ENCODE data around the gene CRACR2A. TPM values are rescaled to one million over a fixed set of nuclear protein-coding genes. Genes with fewer than 3 reads are reported as not detected.

CRACR2A gene
- polyA plus RNA-seq, 1 donor, result 1.3 TPM

- no peak for DNase-seq (ENCODE audit: low read depth)
Measured at GRCh38 chr12:3684449-3685051, 68.4 kb downstream of the CRACR2A start.

GRCh38 chr12:3683670-3684069, 69.2 kb downstream of the CRACR2A start:
- DNase-seq (ENCODE audit: low read depth), result no peak

- no peak for DNase-seq (ENCODE audit: low read depth)
Measured at GRCh38 chr12:3681595-3682061, 71.3 kb downstream of the CRACR2A start.

GRCh38 chr12:3680919-3681594, 71.9 kb downstream of the CRACR2A start:
- no peak for DNase-seq (ENCODE audit: low read depth)

GRCh38 chr12:3679831-3680230, 73.1 kb downstream of the CRACR2A start:
- no peak for DNase-seq (ENCODE audit: low read depth)

- DNase-seq (ENCODE audit: low read depth), result no peak
Measured at GRCh38 chr12:3677609-3678008, 75.3 kb downstream of the CRACR2A start.

GRCh38 chr12:3673981-3674708, 78.8 kb downstream of the CRACR2A start:
- DNase-seq (ENCODE audit: low read depth), result no peak

- DNase-seq (ENCODE audit: low read depth), result no peak
Measured at GRCh38 chr12:3672113-3672509, 80.8 kb downstream of the CRACR2A start.

- DNase-seq (ENCODE audit: low read depth), result no peak
Measured at GRCh38 chr12:3671330-3672112, 81.4 kb downstream of the CRACR2A start.

- no peak for DNase-seq (ENCODE audit: low read depth)
Measured at GRCh38 chr12:3670083-3670620, 82.8 kb downstream of the CRACR2A start.

- DNase-seq (ENCODE audit: low read depth), result no peak
Measured at GRCh38 chr12:3669594-3669993, 83.3 kb downstream of the CRACR2A start.

GRCh38 chr12:3668479-3669165, 84.3 kb downstream of the CRACR2A start:
- no peak for DNase-seq (ENCODE audit: low read depth)

- DNase-seq (ENCODE audit: low read depth), result no peak
Measured at GRCh38 chr12:3667485-3667884, 85.4 kb downstream of the CRACR2A start.

GRCh38 chr12:3666441-3666840, 86.5 kb downstream of the CRACR2A start:
- no peak for DNase-seq (ENCODE audit: low read depth)

GRCh38 chr12:3662521-3662921, 90.4 kb downstream of the CRACR2A start:
- DNase-seq (ENCODE audit: low read depth), result no peak

GRCh38 chr12:3661028-3661427, 91.9 kb downstream of the CRACR2A start:
- no peak for DNase-seq (ENCODE audit: low read depth)

GRCh38 chr12:3658327-3659163, 94.4 kb downstream of the CRACR2A start:
- DNase-seq (ENCODE audit: low read depth), result no peak

GRCh38 chr12:3656946-3657622, 95.8 kb downstream of the CRACR2A start:
- DNase-seq (ENCODE audit: low read depth), result no peak

- DNase-seq (ENCODE audit: low read depth), result no peak
Measured at GRCh38 chr12:3655328-3655900, 97.5 kb downstream of the CRACR2A start.
